GM10266 (cell line): ENCODE measurements around the gene OSBPL6.
"Not testable (repeated sequence)": the region's sequence is repeated elsewhere in the genome, so short reads cannot be mapped to it uniquely, and the experiment has no call there.

Experiments used
- DNase-seq: peaks from one replicate; pipeline ENCODE4 v3.0.0; 2012; ENCODE audit errors: extremely low spot score
- TF ChIP-seq, protein P1 (sequence below): IDR thresholded peaks from 2 replicates; pipeline ENCODE4 v1.5.1; 2012; ENCODE audit warnings: mild to moderate bottlenecking, low read depth; ENCODE audit not compliant: control insufficient read depth, insufficient read depth; ENCODE audit errors: missing control alignments

The OSBPL6 gene

DNA sequence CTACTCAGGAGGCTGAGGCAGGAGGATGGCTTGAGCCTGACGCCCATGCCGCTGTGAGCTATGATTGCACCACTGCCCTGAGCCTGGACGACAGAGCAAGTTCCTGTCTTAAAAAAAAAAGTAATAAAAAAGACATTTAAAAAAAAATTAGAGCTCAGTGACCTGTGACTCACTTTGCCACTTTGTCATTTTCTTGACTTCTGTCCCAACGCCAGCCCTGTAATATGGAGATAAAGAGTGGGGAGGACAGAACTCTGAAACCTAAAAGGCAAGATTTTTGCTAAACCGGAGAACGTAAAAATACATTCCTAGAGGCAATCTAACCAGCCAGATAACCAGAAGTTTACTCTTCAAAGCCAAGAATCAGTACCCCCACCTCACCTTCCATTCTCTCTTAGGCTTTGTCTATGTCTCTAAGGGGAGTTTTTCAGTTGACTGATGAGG is 207.7 kb downstream of the OSBPL6 start:
- TF ChIP-seq, protein P1, sequence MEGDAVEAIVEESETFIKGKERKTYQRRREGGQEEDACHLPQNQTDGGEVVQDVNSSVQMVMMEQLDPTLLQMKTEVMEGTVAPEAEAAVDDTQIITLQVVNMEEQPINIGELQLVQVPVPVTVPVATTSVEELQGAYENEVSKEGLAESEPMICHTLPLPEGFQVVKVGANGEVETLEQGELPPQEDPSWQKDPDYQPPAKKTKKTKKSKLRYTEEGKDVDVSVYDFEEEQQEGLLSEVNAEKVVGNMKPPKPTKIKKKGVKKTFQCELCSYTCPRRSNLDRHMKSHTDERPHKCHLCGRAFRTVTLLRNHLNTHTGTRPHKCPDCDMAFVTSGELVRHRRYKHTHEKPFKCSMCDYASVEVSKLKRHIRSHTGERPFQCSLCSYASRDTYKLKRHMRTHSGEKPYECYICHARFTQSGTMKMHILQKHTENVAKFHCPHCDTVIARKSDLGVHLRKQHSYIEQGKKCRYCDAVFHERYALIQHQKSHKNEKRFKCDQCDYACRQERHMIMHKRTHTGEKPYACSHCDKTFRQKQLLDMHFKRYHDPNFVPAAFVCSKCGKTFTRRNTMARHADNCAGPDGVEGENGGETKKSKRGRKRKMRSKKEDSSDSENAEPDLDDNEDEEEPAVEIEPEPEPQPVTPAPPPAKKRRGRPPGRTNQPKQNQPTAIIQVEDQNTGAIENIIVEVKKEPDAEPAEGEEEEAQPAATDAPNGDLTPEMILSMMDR: no peak
- no peak for DNase-seq

DNA sequence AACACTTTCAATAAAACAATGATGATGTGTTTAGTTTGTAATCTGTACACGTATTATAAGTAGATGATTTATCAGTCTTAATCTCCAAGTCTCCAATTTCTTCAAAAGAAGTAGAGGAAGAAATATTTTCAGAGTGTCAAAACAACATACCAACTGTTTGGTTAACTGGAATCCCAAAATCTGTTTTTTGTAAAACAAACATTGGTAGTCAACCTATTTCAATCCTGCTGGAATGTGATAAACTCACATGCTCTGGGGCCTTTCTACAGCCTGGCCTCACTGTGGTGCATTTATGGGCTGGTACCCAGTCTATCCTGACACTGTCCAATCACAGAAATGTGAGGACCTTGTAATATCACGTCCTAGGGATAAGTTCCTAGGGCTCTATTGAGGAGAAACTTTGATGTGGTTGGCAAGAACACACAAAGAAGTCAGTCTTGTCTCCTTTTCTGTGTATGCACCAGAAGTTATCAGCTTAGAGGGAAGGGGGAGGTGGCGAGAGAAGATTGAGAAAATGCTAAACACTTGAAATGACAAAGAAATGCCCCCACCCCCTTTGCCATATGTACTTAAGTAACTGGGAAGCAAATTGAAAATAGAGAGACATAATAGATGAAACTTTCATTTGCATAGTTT is 209.5 kb downstream of the OSBPL6 start:
- DNase-seq: peak; percentile 10
- TF ChIP-seq, protein P1: no peak

DNA sequence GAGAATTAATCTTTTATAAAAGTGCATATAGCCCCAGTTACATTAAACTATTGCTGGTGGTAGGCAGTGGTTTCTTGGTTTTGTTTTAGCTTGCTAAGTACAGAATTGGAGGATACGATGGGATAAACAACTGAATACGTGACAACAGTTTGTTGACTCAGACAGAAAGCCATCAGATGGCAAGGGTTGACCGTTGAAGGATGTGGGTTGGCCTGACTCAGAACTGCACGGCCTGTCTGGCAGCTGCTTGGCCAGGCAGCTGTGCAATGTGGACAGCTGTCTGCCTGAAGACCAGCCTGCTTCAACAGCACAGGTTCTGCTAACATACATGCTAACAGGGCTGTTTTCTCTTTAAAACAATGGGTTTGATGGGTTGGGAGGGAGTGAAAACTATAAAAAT is 210.1 kb downstream of the OSBPL6 start:
- peak; percentile 65 for DNase-seq
- TF ChIP-seq, protein P1: no peak

DNA sequence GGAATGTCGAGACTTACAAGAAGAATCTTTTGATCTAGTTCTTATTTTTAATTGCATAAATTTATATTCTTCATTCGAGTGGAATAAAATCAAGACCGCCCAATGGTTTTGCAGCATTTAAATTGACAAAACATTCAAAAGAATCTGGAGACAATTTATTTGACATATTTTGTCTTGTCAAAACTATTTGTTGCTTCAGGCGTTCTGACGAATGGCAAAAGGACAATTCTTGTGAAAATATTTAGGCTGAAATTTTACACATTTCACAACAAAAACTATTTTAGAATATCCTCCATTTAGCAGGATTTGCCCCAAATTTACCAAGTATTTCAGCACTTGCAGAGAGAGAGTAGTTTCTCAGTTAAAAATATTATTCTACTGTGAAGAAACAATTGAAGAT is 214.9 kb downstream of the OSBPL6 start:
- no peak for DNase-seq
- TF ChIP-seq, protein P1: no peak

DNA sequence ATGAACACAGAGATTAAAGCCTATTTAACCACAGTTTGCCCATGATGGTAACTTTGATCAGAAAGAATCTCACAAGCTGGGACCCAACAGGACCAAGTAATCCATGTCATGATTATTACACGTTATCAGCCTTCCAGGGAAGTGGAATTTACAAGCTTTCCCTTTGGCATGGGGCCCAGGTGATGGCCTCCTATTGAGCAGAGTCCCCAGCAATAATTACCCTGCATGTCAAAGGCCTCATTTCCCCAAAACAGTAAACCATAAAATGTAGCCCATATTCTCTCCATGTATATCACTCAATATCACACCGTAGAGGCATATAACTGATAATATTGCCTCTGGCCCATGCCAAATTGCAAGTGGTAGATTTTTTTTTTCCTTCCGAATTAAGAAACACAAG is 217.7 kb downstream of the OSBPL6 start:
- TF ChIP-seq, protein P1: no peak
- DNase-seq: no peak

DNA sequence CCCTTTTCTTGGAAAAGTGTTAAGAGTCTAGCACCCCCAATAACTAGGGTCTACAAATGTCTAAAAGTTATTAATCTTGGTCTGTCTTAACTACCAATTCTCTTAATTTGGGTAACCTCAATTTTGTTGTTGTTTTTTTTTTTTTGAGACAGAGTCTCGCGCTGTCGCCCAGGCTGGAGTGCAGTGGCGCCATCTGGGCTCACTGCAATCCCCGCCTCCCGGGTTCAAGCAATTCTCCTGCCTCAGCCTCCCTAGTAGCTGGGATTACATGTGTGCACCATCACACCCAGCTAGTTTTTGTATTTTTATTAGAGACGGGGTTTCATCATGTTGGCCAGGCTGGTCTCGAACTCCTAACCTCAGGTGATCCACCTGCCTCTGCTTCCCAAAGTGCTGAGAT is 218.1 kb downstream of the OSBPL6 start:
- not testable (repeated sequence) for DNase-seq

DNA sequence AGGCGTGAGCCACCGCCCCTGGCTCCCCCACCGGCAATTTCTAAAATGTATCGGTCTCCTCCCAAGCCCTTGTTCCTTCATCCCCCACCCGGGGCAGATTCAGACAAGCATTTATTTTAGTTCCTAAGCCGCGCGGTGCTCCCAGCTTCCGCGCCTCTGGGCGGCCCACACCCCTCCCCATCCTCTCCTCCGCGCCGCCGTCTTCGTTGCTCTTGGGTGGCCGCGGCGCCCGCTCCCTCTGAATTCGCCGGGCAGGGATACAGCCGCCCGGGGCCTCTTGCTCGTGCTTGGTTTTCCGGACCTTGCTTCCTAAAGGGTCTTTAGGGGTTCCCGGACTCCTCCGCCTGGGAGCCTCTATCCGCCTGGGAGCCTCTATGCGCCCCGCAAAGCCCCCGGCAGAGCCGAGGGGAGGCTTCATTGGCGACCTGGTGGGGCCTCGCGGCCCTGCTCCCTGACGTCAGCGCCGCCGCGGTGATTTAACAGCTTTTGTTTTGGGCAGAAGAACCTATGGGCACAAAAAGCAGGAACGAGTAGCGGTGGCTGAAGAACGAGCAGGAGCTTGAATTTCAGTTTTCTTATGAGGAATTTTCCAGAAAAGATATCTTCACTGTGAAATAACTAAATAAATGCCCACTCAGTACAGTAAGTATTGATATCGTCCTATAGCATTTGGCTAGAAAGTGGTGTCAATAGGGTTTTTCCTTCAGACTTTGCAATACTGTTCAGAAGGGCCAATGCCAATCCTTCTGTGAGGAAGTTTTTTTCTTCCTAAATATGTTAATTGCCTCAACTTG is 219.4 kb downstream of the OSBPL6 start:
- TF ChIP-seq, protein P1: no peak

More for the DNA sequence above, 219.4 kb downstream of the OSBPL6 start:
- DNase-seq: peak; percentile 51
